Natural killer cell treated with Interleukin-12 subunit alpha and Interleukin-12 subunit beta and Interleukin-15 and Interleukin-18, amount 100 ng/mL, for 72 hours (primary cell): ENCODE measurements around the gene CORO1A. TPM values are rescaled to one million over a fixed set of nuclear protein-coding genes. Genes with fewer than 3 reads are reported as not detected.
A peak's percentile ranks its signal among the peaks of the same experiment; 100 is the strongest.
"Not testable (repeated sequence)": the region's sequence is repeated elsewhere in the genome, so short reads cannot be mapped to it uniquely, and the experiment has no call there.

Experiments used
- ATAC-seq, 2 donors: fragments of 150-1000 bp; cut with Tn5 transposase in 1 of 2; sonication (Bioruptor Pico), chemical (Tn5 transposase) in 1 of 2; 2 replicates each; pipeline ENCODE4 v1.10.0; 2021
- DNase-seq: peaks from one replicate; pipeline ENCODE4 v3.0.0; 2022; ENCODE audit warnings: low spot score
- H3K27ac Mint-ChIP-seq, 2 donors: 1 replicate in 1 of 2; 2 replicates in 1 of 2; pipeline ENCODE4 v1.8.0; 2022; ENCODE audit warnings: mixed read lengths in 2 of 2, mild to moderate bottlenecking in 1 of 2, moderate library complexity in 1 of 2
- H3K27me3 Mint-ChIP-seq, 2 donors: 1 replicate in 1 of 2; 2 replicates in 1 of 2; pipeline ENCODE4 v1.8.0; 2022; ENCODE audit warnings: mixed read lengths in 2 of 2
- H3K36me3 Mint-ChIP-seq: one replicate; pipeline ENCODE4 v1.8.0; 2022; ENCODE audit warnings: mixed read lengths
- H3K4me1 Mint-ChIP-seq, 2 donors: 1 replicate in 1 of 2; 2 replicates in 1 of 2; pipeline ENCODE4 v1.8.0; 2022; ENCODE audit warnings: low read depth in 2 of 2, mixed read lengths in 2 of 2, mild to moderate bottlenecking in 1 of 2
- H3K4me3 Mint-ChIP-seq: one replicate; pipeline ENCODE4 v1.8.0; 2022; ENCODE audit warnings: mixed read lengths
- H3K9me3 Mint-ChIP-seq: 2 replicates; pipeline ENCODE4 v1.8.0; 2022; ENCODE audit warnings: mixed read lengths
- total RNA-seq, 2 donors: library from RNA; stranded (reverse); gene quantifications; one replicate each; pipeline ENCODE4 v1.2.3, GENCODE V29; 2022

CORO1A gene
- total RNA-seq, 2 donors from 2014 or later = 987 to 1,615 TPM

DNA sequence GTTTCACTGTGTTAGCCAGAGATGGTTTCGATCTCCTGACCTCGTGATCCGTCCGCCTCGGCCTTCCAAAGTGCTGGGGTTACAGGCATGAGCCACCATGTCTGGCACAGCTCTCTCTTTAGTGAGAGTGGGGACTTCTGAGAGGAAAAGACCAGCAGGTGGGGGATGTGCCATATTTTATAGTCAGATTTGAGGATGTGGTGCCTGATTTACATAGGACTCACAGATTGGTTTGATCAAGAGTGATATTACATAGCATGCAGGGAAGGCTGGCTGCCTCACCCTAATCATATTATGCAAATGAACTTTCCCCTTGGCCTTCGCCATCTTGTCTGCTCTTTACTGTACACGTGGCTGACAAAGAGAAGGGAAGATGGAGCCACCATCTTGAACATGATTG, 32.3 kb upstream of the CORO1A start:
- no peaks in the 10 kb centered on the region for H3K4me1 Mint-ChIP-seq
- DNase-seq (no peak), ATAC-seq (no peak)
- no peak overlapping the region for H3K27ac Mint-ChIP-seq
- peaks cover 3% of the 10 kb centered on the region for H3K9me3 Mint-ChIP-seq
- peaks cover 6% of the 10 kb centered on the region for H3K36me3 Mint-ChIP-seq
- H3K27me3 Mint-ChIP-seq = no peaks in the 10 kb centered on the region
- H3K4me3 Mint-ChIP-seq = no peak overlapping the region

DNA sequence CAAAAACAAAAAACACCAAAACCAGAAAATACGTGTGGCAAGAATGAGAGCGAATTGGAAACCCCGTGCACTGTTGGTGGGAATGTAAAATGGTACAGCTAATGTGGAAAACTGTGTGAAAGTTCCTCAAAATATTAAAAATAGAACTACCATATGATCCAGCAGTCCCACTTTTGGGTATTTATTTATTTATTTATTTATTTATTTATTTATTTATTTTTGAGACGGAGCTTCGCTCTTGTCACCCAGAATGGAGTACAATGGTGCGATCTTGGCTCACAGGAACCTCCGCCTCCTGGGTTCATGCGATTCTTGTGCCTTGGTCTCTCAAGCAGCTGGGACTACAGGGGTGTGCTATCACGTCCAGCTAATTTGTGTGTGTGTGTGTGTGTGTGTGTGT, 30.9 kb upstream of the CORO1A start:
- no peaks in the 10 kb centered on the region for H3K4me1 Mint-ChIP-seq
- ATAC-seq = no peak
- DNase-seq = no peak
- peaks cover 6% of the 10 kb centered on the region for H3K36me3 Mint-ChIP-seq
- H3K27me3 Mint-ChIP-seq = no peaks in the 10 kb centered on the region
- peaks cover 3% of the 10 kb centered on the region for H3K9me3 Mint-ChIP-seq
- no peak overlapping the region for H3K4me3 Mint-ChIP-seq
- H3K27ac Mint-ChIP-seq = no peak overlapping the region

DNA sequence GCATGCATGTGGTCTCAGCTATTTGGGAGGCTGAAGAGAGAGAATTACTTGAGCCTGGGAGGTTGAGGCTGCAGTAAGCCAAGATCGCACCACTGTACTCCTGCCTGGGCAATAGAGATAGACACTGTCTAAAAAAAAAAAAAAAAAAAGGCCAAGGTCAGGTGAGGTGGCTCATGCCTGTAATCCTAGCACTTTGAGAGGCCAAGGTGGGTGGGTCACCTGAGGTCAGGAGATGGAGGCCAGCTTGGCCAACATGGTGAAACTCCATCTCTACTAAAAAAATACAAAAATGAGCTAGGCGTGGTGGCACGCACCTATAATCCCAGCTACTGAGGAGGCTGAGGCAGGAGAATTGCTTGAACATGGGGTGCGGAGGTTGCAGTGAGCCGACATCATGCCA, 28.2 kb upstream of the CORO1A start:
- ATAC-seq (no peak), DNase-seq (no peak)
- H3K4me3 Mint-ChIP-seq = no peak overlapping the region
- H3K27ac Mint-ChIP-seq = no peak overlapping the region
- H3K36me3 Mint-ChIP-seq = no peaks in the 10 kb centered on the region
- no peaks in the 10 kb centered on the region for H3K4me1 Mint-ChIP-seq
- H3K9me3 Mint-ChIP-seq = no peaks in the 10 kb centered on the region
- no peaks in the 10 kb centered on the region for H3K27me3 Mint-ChIP-seq

DNA sequence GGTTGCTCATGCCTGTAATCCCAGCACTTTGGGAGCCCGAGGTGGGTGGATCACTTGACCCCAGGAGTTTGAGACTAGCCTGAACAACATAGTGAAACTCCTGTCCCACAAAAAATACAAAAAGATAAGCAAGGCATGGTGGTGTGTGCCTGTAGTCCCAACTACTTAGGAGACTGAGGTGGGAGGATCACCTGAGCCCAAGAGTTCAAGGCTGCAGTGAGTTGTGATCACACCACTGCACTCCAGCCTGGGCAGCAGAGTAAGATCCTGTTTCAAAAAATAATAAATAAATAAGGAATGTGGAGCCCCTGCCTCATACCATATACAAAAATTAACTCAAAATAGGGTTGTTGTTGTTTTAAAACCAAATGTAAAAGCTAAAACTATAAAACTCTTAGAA, 26.2 kb upstream of the CORO1A start:
- no peak for DNase-seq

DNA sequence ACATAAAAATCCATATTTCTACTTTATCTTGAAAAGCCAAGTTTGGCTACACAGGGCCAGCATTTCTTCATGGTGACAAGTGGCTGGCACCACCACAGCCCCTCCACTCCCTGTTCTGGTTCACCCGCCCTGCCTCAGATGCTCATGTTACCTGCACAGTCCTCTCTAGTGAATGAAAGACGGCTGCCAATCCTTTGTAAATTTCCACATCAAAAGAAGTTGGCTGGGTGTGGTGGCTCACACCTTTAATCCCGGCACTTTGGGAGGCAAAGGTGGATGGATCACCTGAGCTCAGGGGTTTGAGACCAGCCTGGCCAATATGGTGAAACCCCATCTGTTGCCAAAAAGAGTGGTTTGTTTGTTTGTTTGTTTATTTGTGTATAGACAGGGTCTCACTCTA, 19.9 kb upstream of the CORO1A start:
- Mint-ChIP-seq H3K27me3 (no peaks in the 10 kb centered on the region), H3K36me3 (no peaks in the 10 kb centered on the region), H3K9me3 (no peaks in the 10 kb centered on the region), H3K4me1 (peaks cover 25 to 34% of the 10 kb centered on the region in 2 donors), H3K4me3 (no peak overlapping the region), H3K27ac (no peak overlapping the region)
- ATAC-seq (no peak), DNase-seq (no peak)

More for the DNA sequence above, 26.2 kb upstream of the CORO1A start:
- no peak for ATAC-seq
- no peaks in the 10 kb centered on the region for H3K27me3 Mint-ChIP-seq
- no peaks in the 10 kb centered on the region for H3K9me3 Mint-ChIP-seq
- H3K27ac Mint-ChIP-seq = no peak overlapping the region
- no peak overlapping the region for H3K4me3 Mint-ChIP-seq
- H3K36me3 Mint-ChIP-seq = no peaks in the 10 kb centered on the region
- H3K4me1 Mint-ChIP-seq = peaks cover under 1 to 7% of the 10 kb centered on the region in 2 donors

DNA sequence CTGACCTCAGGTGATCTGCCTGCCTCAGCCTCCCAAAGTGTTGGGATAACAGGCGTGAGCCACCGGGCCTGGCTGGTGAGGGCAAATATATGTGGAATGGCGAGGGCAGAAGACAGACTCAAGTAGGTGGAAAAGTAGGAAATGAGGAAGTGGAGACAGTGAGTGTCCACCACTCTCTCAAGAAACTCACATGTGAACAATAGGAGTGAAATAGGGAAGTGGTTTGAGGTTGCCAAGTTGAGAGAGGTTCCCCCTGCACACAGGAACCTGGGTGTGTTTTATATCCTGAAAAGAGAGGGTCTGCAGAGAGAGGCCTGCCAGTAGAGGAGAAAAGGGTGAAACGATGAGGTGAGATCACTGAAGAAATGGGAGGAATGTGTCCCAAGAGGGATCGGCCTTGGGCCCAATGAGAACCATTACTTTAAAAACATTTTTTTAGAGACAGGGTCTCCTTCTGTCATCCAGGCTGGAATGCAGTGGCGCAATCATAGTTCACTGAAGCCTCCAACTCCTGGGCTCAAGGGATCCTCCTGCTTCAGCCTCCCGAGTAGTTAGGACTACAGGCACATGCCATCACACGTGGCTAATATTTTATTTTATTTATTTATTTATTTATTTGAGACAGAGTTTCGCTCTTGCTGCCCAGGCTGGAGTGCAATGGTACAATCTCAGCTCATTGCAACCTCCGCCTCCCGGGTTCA, 17.1 kb upstream of the CORO1A start:
- no peaks in the 10 kb centered on the region for H3K36me3 Mint-ChIP-seq
- peaks cover 25 to 34% of the 10 kb centered on the region in 2 donors for H3K4me1 Mint-ChIP-seq
- DNase-seq (no peak), ATAC-seq (peak; percentile 69 to 72)
- peak overlapping the region; percentile 47 for H3K4me3 Mint-ChIP-seq
- H3K27me3 Mint-ChIP-seq = no peaks in the 10 kb centered on the region
- no peaks in the 10 kb centered on the region for H3K9me3 Mint-ChIP-seq
- H3K27ac Mint-ChIP-seq = peak overlapping the region; percentile 53 to 77

DNA sequence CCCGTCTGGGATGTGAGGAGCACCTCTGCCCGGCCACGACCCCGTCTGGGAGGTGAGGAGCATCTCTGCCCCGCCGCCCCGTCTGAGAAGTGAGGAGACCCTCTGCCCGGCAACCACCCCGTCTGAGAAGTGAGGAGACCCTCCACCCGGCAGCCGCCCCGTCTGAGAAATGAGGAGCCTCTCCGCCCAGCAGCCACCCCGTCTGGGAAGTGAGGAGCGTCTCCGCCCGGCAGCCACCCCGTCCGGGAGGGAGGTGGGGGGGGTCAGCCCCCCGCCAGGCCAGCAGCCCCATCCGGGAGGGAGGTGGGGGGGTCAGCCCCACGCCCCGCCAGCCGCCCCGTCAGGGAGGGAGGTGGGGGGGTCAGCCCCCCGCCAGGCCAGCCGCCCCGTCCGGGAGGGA, 14.7 kb upstream of the CORO1A start:
- H3K9me3 Mint-ChIP-seq, H3K27me3 Mint-ChIP-seq, ATAC-seq, DNase-seq, H3K27ac Mint-ChIP-seq, H3K4me3 Mint-ChIP-seq, H3K36me3 Mint-ChIP-seq: not testable (repeated sequence)
- peaks cover 24 to 26% of the 10 kb centered on the region in 2 donors for H3K4me1 Mint-ChIP-seq

DNA sequence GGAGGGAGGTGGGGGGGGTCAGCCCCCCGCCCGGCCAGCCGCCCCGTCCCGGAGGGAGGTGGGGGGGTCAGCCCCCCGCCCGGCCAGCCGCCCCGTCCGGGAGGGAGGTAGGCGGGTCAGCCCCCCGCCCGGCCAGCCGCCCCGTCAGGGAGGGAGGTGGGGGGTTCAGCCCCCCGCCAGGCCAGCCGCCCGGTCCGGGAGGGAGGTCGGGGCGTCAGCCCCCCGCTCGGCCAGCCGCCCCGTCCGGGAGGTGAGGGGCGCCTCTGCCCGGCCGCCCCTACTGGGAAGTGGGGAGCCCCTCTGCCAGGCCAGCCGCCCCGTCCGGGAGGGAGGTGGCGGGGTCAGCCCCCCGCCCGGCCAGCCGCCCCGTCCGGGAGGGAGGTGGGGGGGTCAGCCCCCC, 14.0 kb upstream of the CORO1A start:
- H3K4me1 Mint-ChIP-seq = peaks cover 24 to 26% of the 10 kb centered on the region in 2 donors
- H3K27ac Mint-ChIP-seq, H3K9me3 Mint-ChIP-seq, ATAC-seq, H3K4me3 Mint-ChIP-seq, DNase-seq, H3K36me3 Mint-ChIP-seq, H3K27me3 Mint-ChIP-seq: not testable (repeated sequence)

DNA sequence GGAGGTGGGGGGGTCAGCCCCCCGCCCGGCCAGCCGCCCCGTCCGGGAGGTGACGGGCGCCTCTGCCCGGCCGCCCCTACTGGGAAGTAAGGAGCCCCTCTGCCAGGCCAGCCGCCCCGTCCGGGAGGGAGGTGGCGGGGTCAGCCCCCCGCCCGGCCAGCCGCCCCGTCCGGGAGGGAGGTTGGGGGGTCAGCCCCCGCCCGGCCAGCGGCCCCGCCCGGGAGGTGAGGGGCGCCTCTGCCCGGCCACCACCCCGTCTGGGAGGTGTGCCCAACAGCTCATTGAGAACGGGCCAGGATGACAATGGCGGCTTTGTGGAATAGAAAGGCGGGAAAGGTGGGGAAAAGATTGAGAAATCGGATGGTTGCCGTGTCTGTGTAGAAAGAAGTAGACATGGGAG, 13.3 kb upstream of the CORO1A start:
- not testable (repeated sequence) for DNase-seq, H3K27ac Mint-ChIP-seq, H3K27me3 Mint-ChIP-seq, H3K36me3 Mint-ChIP-seq, H3K4me3 Mint-ChIP-seq, H3K9me3 Mint-ChIP-seq, ATAC-seq
- peaks cover 20 to 21% of the 10 kb centered on the region in 2 donors for H3K4me1 Mint-ChIP-seq

DNA sequence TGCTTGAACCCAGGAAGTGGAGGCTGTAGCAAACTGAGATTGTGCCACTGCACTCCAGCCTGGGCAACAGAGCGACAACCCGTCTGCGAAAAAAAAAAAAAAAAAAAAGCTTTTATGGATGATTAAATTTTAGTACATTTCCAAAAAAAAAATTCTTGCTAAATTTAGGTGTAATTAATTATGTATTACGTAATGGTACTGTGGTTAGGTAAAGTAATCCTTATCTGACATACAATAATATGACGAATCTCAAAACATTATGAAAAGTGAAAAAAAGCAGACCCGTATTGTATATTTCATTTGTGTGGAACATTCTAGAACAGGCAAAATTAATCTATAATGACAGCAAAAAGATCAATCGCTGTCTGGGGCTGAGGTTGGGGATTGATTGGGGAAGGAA, 10.3 kb upstream of the CORO1A start:
- no peaks in the 10 kb centered on the region for H3K9me3 Mint-ChIP-seq
- DNase-seq = no peak
- no peak overlapping the region for H3K27ac Mint-ChIP-seq
- peaks cover 0 to 2% of the 10 kb centered on the region in 2 donors for H3K4me1 Mint-ChIP-seq
- H3K36me3 Mint-ChIP-seq = no peaks in the 10 kb centered on the region
- no peak for ATAC-seq
- no peaks in the 10 kb centered on the region for H3K27me3 Mint-ChIP-seq
- H3K4me3 Mint-ChIP-seq = no peak overlapping the region

DNA sequence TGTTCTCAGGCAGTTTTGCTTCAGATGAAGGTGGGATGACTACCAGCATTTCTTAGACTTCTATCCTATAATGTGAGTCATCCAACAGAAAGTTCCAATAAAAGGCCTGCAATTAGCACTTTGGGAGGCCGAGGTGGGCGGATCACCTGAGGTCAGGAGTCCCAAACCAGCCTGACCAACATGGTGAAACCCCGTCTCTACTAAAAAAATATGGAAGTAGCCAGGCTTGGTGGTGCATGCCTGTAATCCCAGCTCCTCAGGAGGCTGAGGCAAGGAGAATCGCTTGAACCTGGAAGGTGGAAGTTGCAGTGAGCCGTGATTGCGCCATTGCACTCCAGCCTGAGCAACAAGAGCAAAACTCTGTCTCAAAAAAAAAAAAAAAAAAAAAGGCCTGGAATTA, 6.5 kb upstream of the CORO1A start:
- H3K27ac Mint-ChIP-seq, H3K4me1 Mint-ChIP-seq, DNase-seq, H3K4me3 Mint-ChIP-seq, H3K27me3 Mint-ChIP-seq, ATAC-seq, H3K36me3 Mint-ChIP-seq, H3K9me3 Mint-ChIP-seq: not testable (repeated sequence)

DNA sequence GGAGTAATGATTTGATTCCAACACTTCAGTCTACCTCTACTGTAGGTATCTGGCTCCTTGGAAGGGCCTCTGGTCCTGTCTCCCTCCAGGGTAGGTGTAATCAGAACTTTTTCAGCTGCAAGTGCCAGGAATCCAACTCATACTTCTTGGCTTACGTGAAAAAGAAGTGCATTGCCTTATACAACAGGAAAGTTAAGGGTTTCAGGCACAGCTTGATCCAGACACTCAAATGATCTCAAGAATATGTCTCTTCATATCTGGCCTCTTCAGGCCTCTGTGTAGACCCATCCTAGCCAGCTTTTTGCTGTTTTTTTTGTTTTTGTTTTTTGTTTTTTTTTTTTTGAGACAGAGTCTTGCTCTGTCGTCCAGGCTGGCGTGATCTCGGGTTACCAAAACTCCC, 4.2 kb upstream of the CORO1A start:
- DNase-seq (no peak), ATAC-seq (no peak)
- Mint-ChIP-seq H3K4me3 (no peak overlapping the region), H3K27ac (no peak overlapping the region), H3K4me1 (peaks cover 10 to 11% of the 10 kb centered on the region in 2 donors), H3K9me3 (no peaks in the 10 kb centered on the region), H3K27me3 (no peaks in the 10 kb centered on the region), H3K36me3 (no peaks in the 10 kb centered on the region)

DNA sequence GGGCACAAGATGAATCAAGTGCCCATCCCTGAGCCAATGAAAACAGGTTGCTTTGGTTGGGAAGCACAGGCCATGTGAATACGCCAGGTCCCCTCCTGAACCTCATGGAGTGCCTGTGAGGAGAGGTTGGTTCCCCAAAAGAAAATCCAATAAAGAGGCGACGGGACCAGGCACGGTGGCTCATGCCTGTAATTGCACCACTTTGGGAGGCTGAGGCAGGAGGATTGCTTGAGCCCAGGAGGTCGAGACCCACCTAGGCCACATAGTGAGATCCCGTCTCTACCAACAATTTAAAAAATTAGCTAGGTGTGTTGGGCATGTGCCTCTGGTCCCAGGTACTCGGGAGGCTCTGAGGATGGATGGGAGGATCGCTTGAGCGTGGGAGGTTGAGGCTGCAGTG, 3.5 kb upstream of the CORO1A start:
- ATAC-seq (no peak), DNase-seq (no peak)
- Mint-ChIP-seq H3K9me3 (no peaks in the 10 kb centered on the region), H3K27me3 (no peaks in the 10 kb centered on the region), H3K36me3 (peaks cover 6% of the 10 kb centered on the region), H3K4me3 (no peak overlapping the region), H3K4me1 (peaks cover 10 to 17% of the 10 kb centered on the region in 2 donors), H3K27ac (no peak overlapping the region)

DNA sequence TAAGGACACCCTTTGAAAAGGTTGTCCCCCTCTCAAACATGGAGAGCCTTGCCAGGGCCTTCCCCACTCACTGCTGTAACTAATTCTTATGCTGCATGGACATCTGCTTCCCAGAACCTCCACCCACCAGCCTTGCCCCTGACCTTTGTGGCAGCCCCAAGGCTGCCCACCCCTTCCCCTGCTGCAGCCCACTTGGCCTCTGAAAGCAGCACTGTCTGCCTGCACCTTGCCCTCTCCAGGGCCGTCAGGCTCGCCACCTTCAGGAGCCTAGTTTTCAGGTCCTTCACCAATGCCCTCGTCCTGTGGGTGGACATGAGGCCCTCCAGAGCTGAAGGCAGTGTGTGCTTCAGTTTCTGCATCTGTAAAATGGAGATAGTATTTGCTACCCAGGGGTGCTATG, 2.7 kb upstream of the CORO1A start:
- ATAC-seq (no peak), DNase-seq (no peak)
- no peak overlapping the region for H3K27ac Mint-ChIP-seq
- peaks cover 7% of the 10 kb centered on the region for H3K36me3 Mint-ChIP-seq
- H3K9me3 Mint-ChIP-seq = no peaks in the 10 kb centered on the region
- no peaks in the 10 kb centered on the region for H3K27me3 Mint-ChIP-seq
- peaks cover 10 to 18% of the 10 kb centered on the region in 2 donors for H3K4me1 Mint-ChIP-seq
- H3K4me3 Mint-ChIP-seq = no peak overlapping the region
